ENCODE results near the gene SLC1A6.
"Not testable (repeated sequence)": the region's sequence is repeated elsewhere in the genome, so short reads cannot be mapped to it uniquely, and the experiment has no call there.

Gene SLC1A6

DNA sequence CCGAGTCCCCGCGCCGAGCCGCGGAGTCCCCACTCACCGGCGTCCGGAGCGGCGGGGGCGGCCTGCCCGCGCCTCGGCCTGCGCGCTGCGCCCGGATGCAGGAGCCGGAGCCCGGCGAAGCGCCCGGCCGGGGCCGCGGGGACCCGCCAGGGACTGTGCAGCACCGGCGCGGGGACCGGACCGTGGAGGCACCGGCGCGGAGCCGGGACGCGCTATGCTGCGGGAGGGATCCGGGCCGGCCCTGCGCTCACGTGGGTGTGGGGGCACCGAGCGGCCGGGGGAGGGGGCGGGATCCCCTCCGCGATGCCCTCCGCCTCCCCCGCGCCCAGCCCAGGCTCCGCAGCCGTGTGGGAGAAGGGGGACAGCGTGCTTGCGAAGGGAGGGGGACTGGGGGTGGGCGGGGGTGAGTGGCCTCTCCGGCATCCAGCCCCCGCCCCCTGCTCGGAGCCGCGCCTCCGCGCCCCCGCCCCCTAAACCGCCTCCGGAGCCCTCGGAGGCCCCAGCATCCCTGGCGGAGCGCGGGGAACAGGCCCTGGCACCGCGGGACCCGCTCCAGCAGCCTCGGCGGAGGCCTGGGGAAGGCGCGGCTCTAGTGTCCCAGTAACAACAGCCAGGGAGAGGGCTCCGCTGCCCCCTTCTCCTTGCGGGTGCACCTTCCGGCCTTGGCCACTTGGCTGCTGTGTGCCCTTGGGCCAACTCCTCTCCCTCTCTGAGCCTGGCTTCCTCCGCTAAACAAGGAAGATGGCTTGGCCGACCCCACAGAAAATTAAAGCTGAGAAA, at the start of gene SLC1A6:
TSS of gene SLC1A6 (minus strand) at position 389 of the 780 bp plus-strand sequence. CDS start 6,954 bp downstream, outside the sequence.
- no peak for DNase-seq

- DNase-seq: peak; percentile 77
Measured at GRCh38 chr19:15028490-15028889, 48.8 kb upstream of the SLC1A6 start.

DNA sequence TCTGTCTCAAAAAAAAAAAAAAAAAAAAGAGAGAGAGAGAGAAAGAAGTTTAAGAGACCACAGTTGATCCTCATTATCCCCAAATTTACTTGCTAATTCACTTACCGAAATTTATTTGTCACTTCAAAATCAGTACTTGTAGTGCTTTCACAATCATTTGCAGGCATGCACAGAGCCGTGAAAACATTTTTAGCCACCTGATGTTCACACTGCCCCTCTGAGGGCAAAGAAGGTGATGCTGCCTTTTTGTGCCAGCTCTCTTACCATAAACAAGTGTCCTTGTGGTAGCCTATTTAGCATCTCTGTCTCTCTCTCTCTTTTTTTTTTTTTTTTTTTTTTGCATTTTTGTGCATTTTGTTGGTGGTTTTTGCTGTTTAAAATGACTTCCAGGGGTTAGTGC, 45.6 kb upstream of the SLC1A6 start:
- peak; percentile 17 for DNase-seq

DNA sequence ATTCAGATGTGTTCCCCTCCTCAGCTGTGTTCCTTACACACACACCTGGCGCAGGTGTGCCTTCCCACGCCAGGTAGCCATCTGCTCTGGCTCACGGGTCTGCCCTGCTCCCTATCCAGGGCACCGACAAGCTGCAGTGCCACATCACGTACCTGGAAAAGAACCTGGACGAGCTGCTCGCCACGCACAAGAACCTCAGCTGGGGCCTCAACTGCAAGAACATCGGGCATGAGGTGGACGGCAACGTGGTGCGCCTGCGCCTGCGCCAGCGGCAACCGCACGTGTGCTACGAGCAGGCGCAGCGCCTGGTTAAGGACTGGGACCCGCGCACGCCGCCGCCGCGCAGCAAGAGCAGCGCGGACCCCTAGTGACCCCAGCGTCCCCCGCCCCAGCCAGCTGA, 43.1 kb upstream of the SLC1A6 start:
- no peak for DNase-seq

- DNase-seq: no peak
Measured at GRCh38 chr19:15021286-15022007, 41.8 kb upstream of the SLC1A6 start.

GRCh38 chr19:15018836-15019235, 39.2 kb upstream of the SLC1A6 start:
- DNase-seq: not testable (repeated sequence)

DNA sequence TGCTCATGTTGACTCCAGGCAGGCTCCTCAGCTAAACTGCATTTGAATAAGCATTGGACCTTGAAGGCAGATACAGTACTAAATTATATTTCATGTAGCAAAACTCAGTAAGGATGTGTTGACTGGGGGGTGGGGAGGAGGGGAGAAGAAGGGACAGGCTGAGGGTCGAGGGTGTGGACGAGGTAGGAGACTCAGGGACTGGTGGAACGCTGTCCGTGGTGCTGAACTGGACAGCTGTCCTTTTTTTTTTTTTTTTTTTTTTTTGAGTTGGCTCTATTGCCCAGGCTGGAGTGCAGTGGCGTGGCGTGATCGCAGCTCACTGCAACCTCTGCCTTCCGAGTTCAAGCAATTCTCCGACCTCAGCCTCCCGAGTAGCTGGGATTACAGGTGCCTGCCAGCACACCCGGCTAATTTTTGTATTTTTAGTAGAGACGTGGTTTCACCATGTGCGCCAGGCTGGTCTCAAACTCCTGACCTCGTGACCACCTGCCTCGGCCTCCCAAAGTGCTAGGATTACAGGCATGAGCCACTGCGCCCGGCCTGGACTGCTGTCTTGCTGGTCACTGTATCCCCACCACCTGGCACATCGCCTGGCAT, 36.4 kb upstream of the SLC1A6 start:
- no peak for DNase-seq

GRCh38 chr19:15014579-15014978, 34.9 kb upstream of the SLC1A6 start:
- DNase-seq: no peak

GRCh38 chr19:15010501-15011300, 31.0 kb upstream of the SLC1A6 start:
- DNase-seq: no peak

- DNase-seq: no peak
Measured at GRCh38 chr19:15008308-15008707, 28.6 kb upstream of the SLC1A6 start.

DNA sequence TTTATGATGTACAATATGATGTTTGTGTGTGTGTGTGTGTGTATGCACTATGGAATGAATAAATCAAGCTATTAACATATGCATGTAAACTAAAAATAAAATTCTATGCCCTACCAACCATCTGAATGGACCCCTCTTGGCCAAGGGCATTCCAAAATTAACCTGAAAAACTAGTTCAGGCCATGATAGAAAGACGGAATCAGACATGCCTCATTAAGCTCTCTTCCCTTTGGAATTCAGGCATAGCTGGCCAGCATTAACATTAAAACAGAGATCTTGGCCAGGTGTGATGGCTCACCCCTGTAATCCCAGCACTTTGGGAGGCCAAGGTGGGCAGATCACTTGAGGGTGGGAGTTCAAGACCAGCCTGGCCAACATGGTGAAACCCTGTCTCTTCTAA, 18.3 kb upstream of the SLC1A6 start:
- DNase-seq: no peak

DNA sequence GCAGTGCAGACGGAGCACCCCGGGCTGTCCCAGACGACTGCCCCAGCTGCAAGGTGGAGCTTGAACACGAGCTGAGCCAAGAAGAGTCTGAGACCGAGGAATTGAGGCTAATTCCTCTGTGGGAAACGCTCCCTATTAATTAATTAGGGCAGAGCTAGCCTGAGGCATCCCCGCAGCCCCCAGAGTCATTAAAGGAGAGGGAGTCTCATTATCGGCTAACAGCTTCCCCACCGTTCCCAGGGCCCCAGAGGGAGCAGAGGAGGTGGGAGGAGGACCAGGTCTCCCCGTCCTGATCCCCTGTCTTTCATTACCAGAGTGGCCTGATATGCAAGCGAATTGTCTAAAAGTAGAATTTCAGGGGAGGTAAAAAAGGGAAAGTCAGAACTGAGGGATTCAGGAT, 13.1 kb upstream of the SLC1A6 start:
- DNase-seq: no peak

DNA sequence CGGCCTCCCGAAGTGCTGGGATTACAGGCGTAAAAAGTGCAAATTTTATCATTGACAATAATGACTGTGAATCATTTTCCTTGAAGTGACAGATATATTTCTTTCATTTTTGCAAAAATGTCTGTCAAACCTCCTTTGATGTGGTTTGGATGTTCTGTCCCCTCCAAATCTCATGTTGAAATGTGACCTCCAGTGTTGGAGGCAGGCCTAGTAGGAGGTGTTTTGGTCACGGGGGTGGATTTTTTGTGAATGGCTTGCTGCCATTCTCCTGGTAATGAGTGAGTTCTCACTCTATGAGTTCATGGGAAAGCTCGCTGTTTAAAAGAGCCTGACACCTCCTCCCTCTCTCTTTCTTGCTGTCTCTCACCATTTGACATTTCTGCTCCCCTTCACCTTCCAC, 5.5 kb upstream of the SLC1A6 start:
- no peak for DNase-seq

- no peak for DNase-seq
Measured at GRCh38 chr19:14978161-14978776, 1.4 kb downstream of the SLC1A6 start.

- DNase-seq: no peak
Measured at GRCh38 chr19:14977128-14977527, 2.5 kb downstream of the SLC1A6 start.

- no peak for DNase-seq
Measured at GRCh38 chr19:14974488-14974887, 5.2 kb downstream of the SLC1A6 start.

- no peak for DNase-seq
Measured at GRCh38 chr19:14972676-14973075, 7.0 kb downstream of the SLC1A6 start.

DNA sequence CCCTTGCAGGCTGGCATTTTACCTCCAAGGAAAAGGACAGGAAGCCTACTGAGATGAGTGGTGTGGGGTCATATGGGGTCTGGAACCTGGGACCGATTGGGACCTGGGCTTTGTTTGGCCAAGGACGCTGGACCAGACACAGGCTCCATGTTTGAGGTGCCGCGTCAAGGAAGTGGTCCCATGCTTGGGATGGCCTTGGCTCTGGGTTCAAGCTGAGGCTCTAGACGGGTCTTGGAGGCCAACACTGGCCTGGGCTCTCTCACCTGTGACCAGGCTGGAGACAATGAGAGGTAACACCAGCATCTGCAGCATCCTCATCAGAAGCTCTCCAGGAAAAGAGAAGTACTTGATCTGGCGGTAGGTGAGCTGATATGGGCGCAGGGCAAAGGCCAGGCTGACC, 8.2 kb downstream of the SLC1A6 start:
- DNase-seq: no peak

DNA sequence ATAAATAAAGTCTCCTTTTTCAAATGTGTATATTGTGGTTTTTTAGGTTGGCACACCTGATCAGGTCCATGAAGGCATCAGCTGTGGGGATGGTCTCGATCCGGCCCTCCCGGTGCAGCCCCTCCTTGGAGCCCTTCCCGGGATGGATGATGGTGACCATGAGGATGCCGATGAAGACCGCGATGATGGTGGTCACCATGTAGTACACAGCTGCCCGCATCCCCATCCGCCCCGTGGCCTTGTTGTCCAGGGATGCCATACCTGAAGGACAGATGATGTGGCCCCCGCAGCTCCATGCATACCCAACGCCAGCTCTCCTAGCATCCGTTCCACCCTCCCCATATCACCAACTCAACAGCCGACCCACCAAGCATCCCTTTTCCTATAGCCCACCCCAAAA, 11.4 kb downstream of the SLC1A6 start:
- DNase-seq: no peak

DNA sequence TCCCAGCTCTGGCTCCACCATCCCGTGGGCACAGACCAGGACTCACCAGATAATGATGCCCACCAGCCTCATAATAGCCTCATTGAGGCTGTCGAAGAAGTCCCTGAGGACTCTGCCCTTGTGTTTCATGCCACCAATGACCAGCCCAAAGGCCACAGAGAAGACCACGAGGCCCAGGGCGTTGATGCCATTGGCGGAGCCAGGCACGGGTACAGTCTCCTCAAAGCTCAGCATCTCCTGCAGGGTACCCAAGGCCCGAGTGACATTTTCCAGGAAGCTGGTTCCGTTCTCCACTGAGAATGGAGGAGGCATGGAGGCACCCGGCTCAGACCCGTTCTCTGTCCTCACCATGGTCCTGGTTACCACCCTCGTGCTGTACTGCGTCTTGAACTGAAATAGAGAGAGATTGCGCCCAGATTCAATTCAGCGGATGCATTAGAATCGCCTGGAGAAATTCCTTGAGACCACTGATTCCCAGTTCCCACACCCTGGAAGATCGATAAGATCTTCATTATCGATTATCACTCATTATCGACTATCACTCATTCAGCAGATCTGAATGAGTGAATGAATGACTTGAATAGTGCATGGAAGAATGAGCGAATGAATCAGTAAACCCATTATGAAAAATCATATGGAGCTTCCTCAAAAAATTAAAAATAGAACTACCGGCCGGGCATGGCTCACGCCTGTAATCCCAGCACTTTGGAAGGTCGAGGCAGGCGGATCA, 17.5 kb downstream of the SLC1A6 start:
- DNase-seq: no peak

DNA sequence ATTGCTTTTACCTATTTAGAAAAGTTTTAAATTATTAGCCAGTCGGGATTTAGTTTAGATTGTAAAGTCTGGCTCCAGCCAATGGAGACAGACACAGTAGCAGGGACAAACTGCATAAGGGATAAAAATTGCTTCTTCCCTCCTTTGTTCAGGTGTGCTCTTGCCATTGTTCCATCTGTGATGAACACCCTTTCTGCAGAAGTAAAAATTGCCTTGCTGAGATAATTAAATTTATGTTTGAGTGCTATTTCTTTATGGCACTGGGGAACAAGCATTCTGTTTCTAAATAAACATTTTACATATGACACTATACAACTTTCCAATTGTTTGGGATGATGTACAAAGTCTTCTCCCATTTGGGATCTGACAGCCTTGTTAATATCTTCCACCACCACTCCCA, 20.4 kb downstream of the SLC1A6 start:
- no peak for DNase-seq

DNA sequence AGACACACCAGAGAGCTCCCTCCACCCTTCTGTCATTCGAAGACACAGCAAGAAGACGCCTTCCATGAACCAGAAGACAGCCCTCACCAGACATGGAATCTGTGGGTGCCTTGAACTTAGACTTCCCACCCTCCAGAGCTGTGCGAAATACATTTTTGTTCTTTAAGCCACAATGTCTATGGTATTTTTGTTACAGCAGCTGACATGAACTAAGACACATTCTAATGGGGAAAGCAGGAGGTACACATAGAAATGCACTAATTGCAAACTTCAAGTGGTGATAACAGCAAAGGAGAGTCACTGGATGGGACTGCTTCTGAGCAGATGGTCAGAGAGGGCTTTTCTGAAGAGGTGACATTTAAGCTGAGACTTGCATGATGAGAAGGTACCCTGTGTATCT, 22.2 kb downstream of the SLC1A6 start:
- no peak for DNase-seq

All from MV-4-11 (cell line).